ENCODE data around the gene TBC1D1.

Gene TBC1D1

GRCh38 chr4:38122060-38122459, 231.2 kb downstream of the TBC1D1 start:
- no peak for TF ChIP-seq CTCF (IDR thresholded peaks at IDR 0.05; ENCODE audit: low read depth, low read length)
- H3K27me3 ChIP-seq: no peaks in the 10 kb centered on the region
- 0 out of 2 replicates have a peak, but pooled peaks cover 3% of the 10 kb centered on the region for H3K4me1 ChIP-seq
- H3K9me3 ChIP-seq: no peaks in the 10 kb centered on the region
- H3K36me3 ChIP-seq: no peaks in the 10 kb centered on the region
- DNase-seq: no peak
- H3K4me3 ChIP-seq (ENCODE audit: low read depth, low read length): no peak overlapping the region

- Histone ChIP-seq H3K36me3 (no peaks in the 10 kb centered on the region), H3K9me3 (no peaks in the 10 kb centered on the region), H3K27me3 (no peaks in the 10 kb centered on the region), H3K4me1 (0 out of 2 replicates have a peak, but pooled peaks cover 3% of the 10 kb centered on the region), H3K4me3 (ENCODE audit: low read depth, low read length) (no peak overlapping the region)
- no peak for TF ChIP-seq CTCF (IDR thresholded peaks at IDR 0.05; ENCODE audit: low read depth, low read length)
- no peak for DNase-seq
Measured at GRCh38 chr4:38123555-38123954, 232.7 kb downstream of the TBC1D1 start.

- no peak for TF ChIP-seq CTCF (IDR thresholded peaks at IDR 0.05; ENCODE audit: low read depth, low read length)
- Histone ChIP-seq H3K4me3 (ENCODE audit: low read depth, low read length) (no peak overlapping the region), H3K9me3 (no peaks in the 10 kb centered on the region), H3K4me1 (0 out of 2 replicates have a peak, but pooled peaks cover 1% of the 10 kb centered on the region), H3K27me3 (no peaks in the 10 kb centered on the region), H3K36me3 (no peaks in the 10 kb centered on the region)
- no peak for DNase-seq
Measured at GRCh38 chr4:38124961-38125360, 234.1 kb downstream of the TBC1D1 start.

- Histone ChIP-seq H3K9me3 (no peaks in the 10 kb centered on the region), H3K27me3 (no peaks in the 10 kb centered on the region), H3K4me3 (ENCODE audit: low read depth, low read length) (no peak overlapping the region), H3K36me3 (no peaks in the 10 kb centered on the region), H3K4me1 (no peaks in the 10 kb centered on the region)
- no peak for DNase-seq
- no peak for TF ChIP-seq CTCF (IDR thresholded peaks at IDR 0.05; ENCODE audit: low read depth, low read length)
Measured at GRCh38 chr4:38125816-38126215, 234.9 kb downstream of the TBC1D1 start.

- Histone ChIP-seq H3K4me3 (ENCODE audit: low read depth, low read length) (no peak overlapping the region), H3K9me3 (no peaks in the 10 kb centered on the region), H3K27me3 (no peaks in the 10 kb centered on the region), H3K4me1 (0 out of 2 replicates have a peak, but pooled peaks cover 2% of the 10 kb centered on the region), H3K36me3 (no peaks in the 10 kb centered on the region)
- TF ChIP-seq CTCF (IDR thresholded peaks at IDR 0.05; ENCODE audit: low read depth, low read length): no peak
- DNase-seq: no peak
Measured at GRCh38 chr4:38128478-38129459, 237.9 kb downstream of the TBC1D1 start.
